Measurements from ENCODE around the gene IL1RAPL2. TPM values are rescaled to one million over a fixed set of nuclear protein-coding genes. Genes with fewer than 3 reads are reported as not detected.

IL1RAPL2 gene
- total RNA-seq, 1 donor from 2014 or later, result not detected

DNA sequence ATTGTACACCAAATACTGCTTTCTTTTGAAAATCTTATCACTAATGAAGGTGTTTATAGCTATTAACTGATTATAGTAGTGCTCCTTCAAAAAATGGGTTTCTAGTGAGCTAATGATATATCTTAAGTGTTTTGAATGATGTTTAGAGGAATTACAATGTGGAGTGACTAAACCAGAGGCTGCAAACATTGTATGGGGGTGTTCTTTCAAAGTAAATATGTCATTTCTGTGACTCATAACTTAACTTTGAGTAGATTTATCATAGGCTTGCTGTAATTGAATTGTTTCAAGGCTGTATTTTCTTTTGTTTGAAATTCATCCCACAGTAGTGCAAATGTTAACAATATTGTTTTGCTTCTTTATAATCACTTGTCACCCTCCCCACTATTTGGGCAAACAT lies 141.6 kb downstream of the IL1RAPL2 start:
- Histone ChIP-seq H3K36me3 (ENCODE audit: control insufficient read depth, insufficient read depth, low read length) (no peaks in the 10 kb centered on the region), H3K27me3 (ENCODE audit: control insufficient read depth, insufficient read depth, low read length) (no peaks in the 10 kb centered on the region), H3K4me3 (ENCODE audit: low read depth, low read length) (no peak overlapping the region)
- no peak for DNase-seq (ENCODE audit: low read depth)
- TF ChIP-seq, protein P1, sequence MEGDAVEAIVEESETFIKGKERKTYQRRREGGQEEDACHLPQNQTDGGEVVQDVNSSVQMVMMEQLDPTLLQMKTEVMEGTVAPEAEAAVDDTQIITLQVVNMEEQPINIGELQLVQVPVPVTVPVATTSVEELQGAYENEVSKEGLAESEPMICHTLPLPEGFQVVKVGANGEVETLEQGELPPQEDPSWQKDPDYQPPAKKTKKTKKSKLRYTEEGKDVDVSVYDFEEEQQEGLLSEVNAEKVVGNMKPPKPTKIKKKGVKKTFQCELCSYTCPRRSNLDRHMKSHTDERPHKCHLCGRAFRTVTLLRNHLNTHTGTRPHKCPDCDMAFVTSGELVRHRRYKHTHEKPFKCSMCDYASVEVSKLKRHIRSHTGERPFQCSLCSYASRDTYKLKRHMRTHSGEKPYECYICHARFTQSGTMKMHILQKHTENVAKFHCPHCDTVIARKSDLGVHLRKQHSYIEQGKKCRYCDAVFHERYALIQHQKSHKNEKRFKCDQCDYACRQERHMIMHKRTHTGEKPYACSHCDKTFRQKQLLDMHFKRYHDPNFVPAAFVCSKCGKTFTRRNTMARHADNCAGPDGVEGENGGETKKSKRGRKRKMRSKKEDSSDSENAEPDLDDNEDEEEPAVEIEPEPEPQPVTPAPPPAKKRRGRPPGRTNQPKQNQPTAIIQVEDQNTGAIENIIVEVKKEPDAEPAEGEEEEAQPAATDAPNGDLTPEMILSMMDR (IDR thresholded peaks at IDR 0.05; ENCODE audit: insufficient read depth, low read length, poor library complexity, severe bottlenecking), result no peak

DNA sequence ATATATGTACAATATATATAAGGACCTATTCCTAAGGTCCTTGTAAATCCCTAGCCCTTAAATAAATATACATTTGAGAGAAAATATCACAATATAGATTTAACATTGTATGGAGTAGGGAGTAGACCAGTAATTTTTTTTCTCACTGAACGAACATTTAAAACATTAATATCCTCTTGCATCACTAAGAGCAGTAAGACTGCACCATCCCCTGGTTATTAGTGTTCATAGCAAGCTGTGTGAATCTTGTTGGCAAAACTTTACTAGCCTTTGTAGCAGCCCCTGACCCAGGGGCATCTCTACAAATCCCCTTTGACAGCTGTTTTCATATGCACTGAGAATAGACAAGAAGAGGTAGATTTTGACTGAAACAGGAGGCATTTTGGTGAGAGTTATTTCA lies 146.5 kb downstream of the IL1RAPL2 start:
- H3K27me3 ChIP-seq (ENCODE audit: control insufficient read depth, insufficient read depth, low read length), result no peaks in the 10 kb centered on the region
- H3K36me3 ChIP-seq (ENCODE audit: control insufficient read depth, insufficient read depth, low read length), result no peaks in the 10 kb centered on the region
- no peak overlapping the region for H3K4me3 ChIP-seq (ENCODE audit: low read depth, low read length)
- DNase-seq (ENCODE audit: low read depth), result no peak
- TF ChIP-seq, protein P1 (IDR thresholded peaks at IDR 0.05; ENCODE audit: insufficient read depth, low read length, poor library complexity, severe bottlenecking), result no peak

DNA sequence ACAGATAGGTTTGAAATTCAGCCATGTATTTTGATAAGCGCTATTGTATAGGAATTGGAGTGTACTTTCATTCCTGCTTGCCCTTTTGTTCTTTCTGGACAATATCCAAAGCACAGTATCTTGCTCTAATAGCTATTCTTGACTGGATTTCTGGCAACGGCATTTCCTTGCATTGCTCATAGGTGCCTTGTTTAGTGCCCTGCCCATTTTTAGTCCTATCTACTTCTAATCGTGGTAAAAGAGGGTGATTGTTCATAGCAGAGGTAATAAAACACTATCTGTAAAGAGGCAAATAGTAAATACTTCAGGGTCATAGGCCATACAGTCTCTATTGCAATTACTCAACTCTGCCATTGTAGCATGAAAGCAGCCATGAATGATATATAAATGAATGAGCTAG lies 155.9 kb downstream of the IL1RAPL2 start:
- H3K36me3 ChIP-seq (ENCODE audit: control insufficient read depth, insufficient read depth, low read length), result no peaks in the 10 kb centered on the region
- no peak for DNase-seq (ENCODE audit: low read depth)
- no peaks in the 10 kb centered on the region for H3K27me3 ChIP-seq (ENCODE audit: control insufficient read depth, insufficient read depth, low read length)
- TF ChIP-seq, protein P1 (IDR thresholded peaks at IDR 0.05; ENCODE audit: insufficient read depth, low read length, poor library complexity, severe bottlenecking), result no peak
- H3K4me3 ChIP-seq (ENCODE audit: low read depth, low read length), result no peak overlapping the region

DNA sequence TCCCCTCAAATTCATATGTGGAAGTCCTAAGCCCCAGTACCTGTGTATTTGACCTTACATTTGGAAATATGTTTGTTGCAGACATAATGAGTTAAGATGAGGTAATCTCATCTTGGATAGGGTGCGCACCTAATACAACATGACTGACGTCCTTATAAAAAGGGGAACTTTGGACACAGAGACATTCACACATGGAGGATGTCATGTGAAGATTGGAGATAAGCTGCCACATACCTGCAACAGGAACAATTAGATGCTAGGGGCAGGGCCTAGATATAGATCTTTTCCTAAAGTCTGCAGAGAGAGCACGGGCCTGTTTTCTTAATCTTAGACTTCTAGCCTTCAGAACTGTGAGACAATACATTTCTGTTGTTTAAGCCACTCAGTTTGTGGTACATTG lies 162.5 kb downstream of the IL1RAPL2 start:
- Histone ChIP-seq H3K27me3 (ENCODE audit: control insufficient read depth, insufficient read depth, low read length) (no peaks in the 10 kb centered on the region), H3K36me3 (ENCODE audit: control insufficient read depth, insufficient read depth, low read length) (no peaks in the 10 kb centered on the region), H3K4me3 (ENCODE audit: low read depth, low read length) (no peak overlapping the region)
- no peak for DNase-seq (ENCODE audit: low read depth)
- TF ChIP-seq, protein P1 (IDR thresholded peaks at IDR 0.05; ENCODE audit: insufficient read depth, low read length, poor library complexity, severe bottlenecking), result no peak

DNA sequence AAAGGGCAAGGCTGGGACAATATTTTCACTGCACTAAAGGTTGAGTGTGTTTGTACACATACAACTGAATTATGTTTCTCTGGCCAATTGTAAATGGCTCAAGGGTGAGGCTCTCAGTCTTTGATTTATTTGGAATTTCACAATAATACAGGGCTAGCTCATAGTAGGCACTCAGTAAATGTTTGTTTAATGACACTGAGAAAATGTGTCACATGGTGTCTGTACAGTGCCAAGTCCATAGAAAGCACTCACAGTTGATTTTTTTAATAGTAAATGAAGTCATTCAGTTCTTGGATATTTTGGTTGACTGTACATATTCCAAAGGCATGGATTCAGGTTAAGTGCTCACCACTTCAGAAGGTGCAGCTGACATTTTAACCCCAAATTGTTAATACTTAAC lies 176.4 kb downstream of the IL1RAPL2 start:
- TF ChIP-seq, protein P1 (IDR thresholded peaks at IDR 0.05; ENCODE audit: insufficient read depth, low read length, poor library complexity, severe bottlenecking), result no peak
- no peaks in the 10 kb centered on the region for H3K27me3 ChIP-seq (ENCODE audit: control insufficient read depth, insufficient read depth, low read length)
- H3K36me3 ChIP-seq (ENCODE audit: control insufficient read depth, insufficient read depth, low read length), result no peaks in the 10 kb centered on the region
- no peak for DNase-seq (ENCODE audit: low read depth)
- H3K4me3 ChIP-seq (ENCODE audit: low read depth, low read length), result no peak overlapping the region

DNA sequence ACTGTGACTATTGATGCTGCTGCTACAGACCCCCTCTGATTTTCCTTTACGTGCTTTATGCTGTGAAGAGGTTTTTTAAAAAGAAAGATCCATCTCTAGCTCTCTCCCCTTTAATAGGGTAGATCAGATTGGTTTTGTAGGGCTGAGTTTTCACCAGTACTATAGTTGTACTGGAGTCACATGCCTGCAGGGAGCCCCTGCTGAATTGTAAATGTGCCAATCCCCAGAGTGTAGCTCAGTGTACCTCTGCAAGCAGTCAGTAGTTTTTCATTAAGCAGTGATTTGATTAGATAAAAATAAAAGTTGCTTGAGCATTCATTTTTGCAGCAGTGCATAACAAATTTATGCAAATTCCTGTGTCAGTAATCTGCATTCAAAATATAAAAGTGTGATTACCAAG lies 179.2 kb downstream of the IL1RAPL2 start:
- no peak overlapping the region for H3K4me3 ChIP-seq (ENCODE audit: low read depth, low read length)
- H3K36me3 ChIP-seq (ENCODE audit: control insufficient read depth, insufficient read depth, low read length), result no peaks in the 10 kb centered on the region
- DNase-seq (ENCODE audit: low read depth), result no peak
- TF ChIP-seq, protein P1 (IDR thresholded peaks at IDR 0.05; ENCODE audit: insufficient read depth, low read length, poor library complexity, severe bottlenecking), result no peak
- no peaks in the 10 kb centered on the region for H3K27me3 ChIP-seq (ENCODE audit: control insufficient read depth, insufficient read depth, low read length)

Measured in kidney epithelial cell (primary cell).